CD4-positive, alpha-beta T cell treated with Interleukin-4 for 4 hours (primary cell): ENCODE results near the gene SUN5.
A peak's percentile ranks its signal among the peaks of the same experiment; 100 is the strongest.
"Not testable (repeated sequence)": the region's sequence is repeated elsewhere in the genome, so short reads cannot be mapped to it uniquely, and the experiment has no call there.

Experiments
- DNase-seq: peaks from one replicate; pipeline ENCODE4 v3.0.0-alpha.2; 2020

Gene SUN5

GRCh38 chr20:32975121-32975520 is 29.1 kb downstream of the SUN5 start:
- not testable (repeated sequence) for DNase-seq

GRCh38 chr20:32974204-32975064 is 29.8 kb downstream of the SUN5 start:
- DNase-seq: not testable (repeated sequence)

- DNase-seq: no peak
Measured at GRCh38 chr20:32973077-32973717, 31.0 kb downstream of the SUN5 start.

GRCh38 chr20:32972181-32973076 is 31.8 kb downstream of the SUN5 start:
- DNase-seq: peak; percentile 95

- peak; percentile 26 for DNase-seq
Measured at GRCh38 chr20:32971703-32972161, 32.5 kb downstream of the SUN5 start.

- DNase-seq: no peak
Measured at GRCh38 chr20:32970973-32971300, 33.3 kb downstream of the SUN5 start.

GRCh38 chr20:32970115-32970972 is 33.9 kb downstream of the SUN5 start:
- no peak for DNase-seq

GRCh38 chr20:32969356-32970114 is 34.7 kb downstream of the SUN5 start:
- DNase-seq: no peak

GRCh38 chr20:32968478-32969241 is 35.6 kb downstream of the SUN5 start:
- DNase-seq: peak; percentile 24

- peak; percentile 70 for DNase-seq
Measured at GRCh38 chr20:32967961-32968457, 36.2 kb downstream of the SUN5 start.

GRCh38 chr20:32966881-32967781 is 37.1 kb downstream of the SUN5 start:
- DNase-seq: peak; percentile 58

GRCh38 chr20:32966382-32966781 is 37.9 kb downstream of the SUN5 start:
- DNase-seq: no peak

GRCh38 chr20:32965581-32966373 is 38.5 kb downstream of the SUN5 start:
- peak; percentile 36 for DNase-seq

GRCh38 chr20:32965115-32965514 is 39.1 kb downstream of the SUN5 start:
- no peak for DNase-seq

GRCh38 chr20:32964575-32964974 is 39.7 kb downstream of the SUN5 start:
- no peak for DNase-seq

- DNase-seq: no peak
Measured at GRCh38 chr20:32963176-32963575, 41.1 kb downstream of the SUN5 start.

GRCh38 chr20:32962646-32963045 is 41.6 kb downstream of the SUN5 start:
- DNase-seq: not testable (repeated sequence)

GRCh38 chr20:32962053-32962452 is 42.2 kb downstream of the SUN5 start:
- no peak for DNase-seq
